HepG2 (cell line): ENCODE measurements around the gene TRIM72. TPM values are rescaled to one million over a fixed set of nuclear protein-coding genes. Genes with fewer than 3 reads are reported as not detected.

ENCODE experiments used
- ATF7 ChIP-seq, 2 experiments: fragments of 450-650 bp in 1 of 2; sonication (generic) in 1 of 2; formaldehyde crosslinking in 1 of 2; IDR thresholded peaks; 2 replicates each; pipeline versions ENCODE4 v1.4.0 to v1.6.1; 2016 to 2020; ENCODE audit warnings: antibody characterized with exemption in 1 of 2, mild to moderate bottlenecking in 1 of 2, missing genetic modification reagents in 1 of 2
- HMGXB3 ChIP-seq: sonication (generic); formaldehyde crosslinking; IDR thresholded peaks from 2 replicates; pipeline ENCODE4 v1.4.0; 2020; ENCODE audit warnings: missing genetic modification reagents, borderline replicate concordance
- LCORL ChIP-seq, 2 experiments: fragments of 450-650 bp in 1 of 2; sonication (generic) in 1 of 2; formaldehyde crosslinking in 1 of 2; IDR thresholded peaks; 2 replicates each; pipeline versions ENCODE4 v1.5.0 to v1.6.1; 2017 to 2020; ENCODE audit warnings: antibody characterized with exemption in 1 of 2, missing genetic modification reagents in 1 of 2
- MAFK ChIP-seq, 2 experiments: IDR thresholded peaks in 1 of 2; conservative IDR thresholded peaks in 1 of 2; 2 replicates each; pipeline ENCODE4 v1.6.1; 2011; ENCODE audit warnings: improper control_type of control experiment in 2 of 2, low read length in 2 of 2
- MEIS1 ChIP-seq: sonication (generic); formaldehyde crosslinking; IDR thresholded peaks from 2 replicates; pipeline ENCODE4 v1.9.0; 2021; ENCODE audit warnings: mild to moderate bottlenecking, missing genetic modification reagents, moderate library complexity, borderline replicate concordance
- PAF1 ChIP-seq: IDR thresholded peaks from 2 replicates; pipeline ENCODE4 v1.6.1; 2016; ENCODE audit warnings: missing genetic modification reagents, missing compliant biosample characterization
- POLR2A ChIP-seq, 2 experiments: IDR thresholded peaks; 2 replicates each; pipeline ENCODE4 v1.6.1; 2011; ENCODE audit warnings: low read depth in 2 of 2, low read length in 2 of 2, mild to moderate bottlenecking in 1 of 2, moderate library complexity in 1 of 2; ENCODE audit not compliant: insufficient read depth in 1 of 2
- PRMT3 ChIP-seq: sonication (generic); formaldehyde crosslinking; IDR thresholded peaks from 2 replicates; pipeline ENCODE4 v1.8.1; 2022; ENCODE audit warnings: low read depth, mild to moderate bottlenecking, moderate library complexity, missing genetic modification reagents, borderline replicate concordance
- ZNF281 ChIP-seq: sonication (generic); formaldehyde crosslinking; IDR thresholded peaks from 2 replicates; pipeline ENCODE4 v1.4.0; 2020; ENCODE audit warnings: missing genetic modification reagents, borderline replicate concordance
- ZNF383 ChIP-seq: sonication (generic); formaldehyde crosslinking; IDR thresholded peaks from 2 replicates; pipeline ENCODE4 v1.4.0; 2020; ENCODE audit warnings: missing genetic modification reagents, mild to moderate bottlenecking, borderline replicate concordance
- polyA plus RNA-seq, 8 experiments: library from polyadenylated mRNA; depleted of rRNA in 3 of 8; stranded (reverse) in 7 of 8; unstranded in 1 of 8; fragments of >200 nt; fragmentation: Illumina TruSeq in 4 of 8; extraction: Trizol in 4 of 8; gene quantifications; 2 replicates each; pipeline versions ENCODE4 v1.2.1 to v1.2.3, GENCODE V29; 2011 to 2016; ENCODE audit warnings: low read depth in 4 of 8, missing spikeins in 1 of 8, mixed read lengths in 1 of 8; ENCODE audit not compliant: insufficient read depth in 1 of 8
- total RNA-seq, 5 experiments: library from RNA; depleted of rRNA; stranded (reverse); fragments of >200 nt; fragmentation: Illumina TruSeq; extraction: Trizol; gene quantifications; 2 replicates each; pipeline ENCODE4 v1.2.3, GENCODE V29; 2016; ENCODE audit warnings: low read depth in 1 of 5
- TF ChIP-seq, protein P1 (sequence below), 2 experiments: sonication (generic) in 1 of 2; formaldehyde crosslinking in 1 of 2; IDR thresholded peaks; 2 replicates each; pipeline versions ENCODE4 v1.4.0 to v1.6.1; 2018 to 2020; ENCODE audit warnings: missing genetic modification reagents in 2 of 2, borderline replicate concordance in 1 of 2, low read depth in 1 of 2, mild to moderate bottlenecking in 1 of 2, missing biosample characterization in 1 of 2
- TF ChIP-seq, protein P2 (sequence below): sonication (generic); formaldehyde crosslinking; IDR thresholded peaks from 2 replicates; pipeline ENCODE4 v1.9.0; 2022; ENCODE audit warnings: low read depth, missing genetic modification reagents
- TF ChIP-seq, protein P3 (sequence below): sonication (generic); formaldehyde crosslinking; IDR thresholded peaks from 2 replicates; pipeline ENCODE4 v1.5.1; 2020; ENCODE audit warnings: mild to moderate bottlenecking, missing genetic modification reagents, borderline replicate concordance

TRIM72 gene
- total and polyA plus RNA-seq, 2 of the 13 experiments (the other 11 are each of a cell fraction or from before 2014, with no cell fraction given), result not detected

GRCh38 chr16:31202414-31203375 is 11.2 kb upstream of the TRIM72 start, which contains the start of gene PYCARD (continued):
- TF ChIP-seq HMGXB3 (CRISPR knock-in tag) (no peak), MEIS1 (CRISPR knock-in tag) (no peak), POLR2A (IDR thresholded peaks at IDR 0.05; ENCODE audit: insufficient read depth in 1 of 2, low read depth in 2 of 2, low read length in 2 of 2) (peak in 1 of 2 experiments; percentile 38; a peak in 2 of 4 replicates), ZNF281 (CRISPR knock-in tag) (no peak), PAF1 (CRISPR knock-in tag) (no peak), PRMT3 (no peak), MAFK (conservative IDR thresholded peaks at IDR 0.05 in 1 of 2, IDR thresholded peaks at IDR 0.05 in 1 of 2; ENCODE audit: low read length in 2 of 2) (no peak), LCORL (IDR thresholded peaks at IDR 0.05) (no peak), LCORL (CRISPR knock-in tag; IDR thresholded peaks at IDR 0.05) (no peak), ZNF383 (CRISPR knock-in tag) (no peak), ATF7 (IDR thresholded peaks at IDR 0.05) (no peak), ATF7 (CRISPR knock-in tag; IDR thresholded peaks at IDR 0.05) (no peak)
- TF ChIP-seq, protein P1, sequence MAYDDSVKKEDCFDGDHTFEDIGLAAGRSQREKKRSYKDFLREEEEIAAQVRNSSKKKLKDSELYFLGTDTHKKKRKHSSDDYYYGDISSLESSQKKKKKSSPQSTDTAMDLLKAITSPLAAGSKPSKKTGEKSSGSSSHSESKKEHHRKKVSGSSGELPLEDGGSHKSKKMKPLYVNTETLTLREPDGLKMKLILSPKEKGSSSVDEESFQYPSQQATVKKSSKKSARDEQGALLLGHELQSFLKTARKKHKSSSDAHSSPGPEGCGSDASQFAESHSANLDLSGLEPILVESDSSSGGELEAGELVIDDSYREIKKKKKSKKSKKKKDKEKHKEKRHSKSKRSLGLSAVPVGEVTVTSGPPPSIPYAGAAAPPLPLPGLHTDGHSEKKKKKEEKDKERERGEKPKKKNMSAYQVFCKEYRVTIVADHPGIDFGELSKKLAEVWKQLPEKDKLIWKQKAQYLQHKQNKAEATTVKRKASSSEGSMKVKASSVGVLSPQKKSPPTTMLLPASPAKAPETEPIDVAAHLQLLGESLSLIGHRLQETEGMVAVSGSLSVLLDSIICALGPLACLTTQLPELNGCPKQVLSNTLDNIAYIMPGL (CRISPR knock-in tag; IDR thresholded peaks at IDR 0.05; ENCODE audit: borderline replicate concordance in 1 of 2, low read depth in 1 of 2), result peak in 1 of 2 experiments; percentile 67; a peak in 2 of 4 replicates
- TF ChIP-seq, protein P2, sequence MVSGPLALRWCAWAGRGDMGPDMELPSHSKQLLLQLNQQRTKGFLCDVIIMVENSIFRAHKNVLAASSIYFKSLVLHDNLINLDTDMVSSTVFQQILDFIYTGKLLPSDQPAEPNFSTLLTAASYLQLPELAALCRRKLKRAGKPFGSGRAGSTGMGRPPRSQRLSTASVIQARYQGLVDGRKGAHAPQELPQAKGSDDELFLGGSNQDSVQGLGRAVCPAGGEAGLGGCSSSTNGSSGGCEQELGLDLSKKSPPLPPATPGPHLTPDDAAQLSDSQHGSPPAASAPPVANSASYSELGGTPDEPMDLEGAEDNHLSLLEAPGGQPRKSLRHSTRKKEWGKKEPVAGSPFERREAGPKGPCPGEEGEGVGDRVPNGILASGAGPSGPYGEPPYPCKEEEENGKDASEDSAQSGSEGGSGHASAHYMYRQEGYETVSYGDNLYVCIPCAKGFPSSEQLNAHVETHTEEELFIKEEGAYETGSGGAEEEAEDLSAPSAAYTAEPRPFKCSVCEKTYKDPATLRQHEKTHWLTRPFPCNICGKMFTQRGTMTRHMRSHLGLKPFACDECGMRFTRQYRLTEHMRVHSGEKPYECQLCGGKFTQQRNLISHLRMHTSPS (CRISPR knock-in tag), result no peak
- TF ChIP-seq, protein P3, sequence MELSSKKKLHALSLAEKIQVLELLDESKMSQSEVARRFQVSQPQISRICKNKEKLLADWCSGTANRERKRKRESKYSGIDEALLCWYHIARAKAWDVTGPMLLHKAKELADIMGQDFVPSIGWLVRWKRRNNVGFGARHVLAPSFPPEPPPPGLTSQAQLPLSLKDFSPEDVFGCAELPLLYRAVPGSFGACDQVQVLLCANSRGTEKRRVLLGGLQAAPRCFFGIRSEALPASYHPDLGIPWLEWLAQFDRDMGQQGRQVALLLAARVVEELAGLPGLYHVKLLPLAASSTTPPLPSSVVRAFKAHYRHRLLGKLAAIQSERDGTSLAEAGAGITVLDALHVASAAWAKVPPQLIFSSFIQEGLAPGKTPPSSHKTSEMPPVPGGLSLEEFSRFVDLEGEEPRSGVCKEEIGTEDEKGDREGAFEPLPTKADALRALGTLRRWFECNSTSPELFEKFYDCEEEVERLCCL (CRISPR knock-in tag), result no peak
